ENCODE results near the gene ZBTB40.

ZBTB40 gene

GRCh38 chr1:22452481-22452957 lies 868 bp downstream of the ZBTB40 start:
- TF ChIP-seq, protein P1, sequence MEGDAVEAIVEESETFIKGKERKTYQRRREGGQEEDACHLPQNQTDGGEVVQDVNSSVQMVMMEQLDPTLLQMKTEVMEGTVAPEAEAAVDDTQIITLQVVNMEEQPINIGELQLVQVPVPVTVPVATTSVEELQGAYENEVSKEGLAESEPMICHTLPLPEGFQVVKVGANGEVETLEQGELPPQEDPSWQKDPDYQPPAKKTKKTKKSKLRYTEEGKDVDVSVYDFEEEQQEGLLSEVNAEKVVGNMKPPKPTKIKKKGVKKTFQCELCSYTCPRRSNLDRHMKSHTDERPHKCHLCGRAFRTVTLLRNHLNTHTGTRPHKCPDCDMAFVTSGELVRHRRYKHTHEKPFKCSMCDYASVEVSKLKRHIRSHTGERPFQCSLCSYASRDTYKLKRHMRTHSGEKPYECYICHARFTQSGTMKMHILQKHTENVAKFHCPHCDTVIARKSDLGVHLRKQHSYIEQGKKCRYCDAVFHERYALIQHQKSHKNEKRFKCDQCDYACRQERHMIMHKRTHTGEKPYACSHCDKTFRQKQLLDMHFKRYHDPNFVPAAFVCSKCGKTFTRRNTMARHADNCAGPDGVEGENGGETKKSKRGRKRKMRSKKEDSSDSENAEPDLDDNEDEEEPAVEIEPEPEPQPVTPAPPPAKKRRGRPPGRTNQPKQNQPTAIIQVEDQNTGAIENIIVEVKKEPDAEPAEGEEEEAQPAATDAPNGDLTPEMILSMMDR (IDR thresholded peaks at IDR 0.05; ENCODE audit: low read depth, low read length, missing control alignments) = no peak
- peak overlapping the region; percentile 87 for H3K4me3 ChIP-seq (ENCODE audit: low read depth, low read length)
- no peak for DNase-seq (ENCODE audit: low read depth)

DNA sequence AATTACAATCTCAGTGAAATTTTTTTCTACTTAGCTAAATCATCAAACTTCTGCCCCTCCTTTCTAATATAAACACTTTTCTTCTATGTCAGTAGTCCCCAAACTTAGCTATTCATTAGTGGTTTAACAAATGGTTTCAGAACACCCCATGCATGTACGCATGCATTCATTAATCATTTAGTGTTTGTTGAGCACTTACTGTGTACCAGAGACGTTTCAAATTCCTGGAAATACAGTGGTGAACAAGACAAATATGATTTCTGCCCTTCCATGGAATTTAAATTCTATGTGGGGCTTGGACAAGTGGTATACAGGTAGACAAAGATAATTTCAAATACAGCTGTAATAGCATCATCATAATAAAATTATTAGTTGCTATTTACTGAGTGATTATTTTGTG lies 1.5 kb downstream of the ZBTB40 start:
- DNase-seq (ENCODE audit: low read depth) = no peak
- TF ChIP-seq, protein P1 (IDR thresholded peaks at IDR 0.05; ENCODE audit: low read depth, low read length, missing control alignments) = no peak
- no peak overlapping the region; the same call in 1 of the 2 replicates for H3K4me3 ChIP-seq (ENCODE audit: low read depth, low read length)

GRCh38 chr1:22454476-22455056 lies 2.9 kb downstream of the ZBTB40 start:
- H3K4me3 ChIP-seq (ENCODE audit: low read depth, low read length) = no peak overlapping the region
- DNase-seq (ENCODE audit: low read depth) = no peak
- TF ChIP-seq, protein P1 (IDR thresholded peaks at IDR 0.05; ENCODE audit: low read depth, low read length, missing control alignments) = no peak

GRCh38 chr1:22457345-22457744 lies 5.7 kb downstream of the ZBTB40 start:
- TF ChIP-seq, protein P1 (IDR thresholded peaks at IDR 0.05; ENCODE audit: low read depth, low read length, missing control alignments) = no peak
- no peak for DNase-seq (ENCODE audit: low read depth)
- no peak overlapping the region for H3K4me3 ChIP-seq (ENCODE audit: low read depth, low read length)

GRCh38 chr1:22457836-22458235 lies 6.2 kb downstream of the ZBTB40 start:
- DNase-seq (ENCODE audit: low read depth) = no peak
- TF ChIP-seq, protein P1 (IDR thresholded peaks at IDR 0.05; ENCODE audit: low read depth, low read length, missing control alignments) = no peak
- no peak overlapping the region for H3K4me3 ChIP-seq (ENCODE audit: low read depth, low read length)

- TF ChIP-seq, protein P1 (IDR thresholded peaks at IDR 0.05; ENCODE audit: low read depth, low read length, missing control alignments) = no peak
- H3K4me3 ChIP-seq (ENCODE audit: low read depth, low read length) = no peak overlapping the region
- DNase-seq (ENCODE audit: low read depth) = no peak
Measured at GRCh38 chr1:22461100-22461499, 9.4 kb downstream of the ZBTB40 start.
